Measurements from ENCODE around the gene MRTO4.

GRCh38 chr1:19294638-19295037 is 43.0 kb downstream of the MRTO4 start:
- no peak for TF ChIP-seq CTCF (IDR thresholded peaks at IDR 0.05)
- no peak for TF ChIP-seq ZFX (IDR thresholded peaks at IDR 0.05; ENCODE audit: borderline replicate concordance)

Data from 22Rv1 (cell line).